Neutrophil (primary cell): ENCODE measurements around the gene HSF5.

Experiments used
- H3K27ac ChIP-seq: fragments of 200-600 bp; sonication (generic); 2 replicates; pipeline ENCODE4 v1.5.1; 2016; ENCODE audit warnings: mild to moderate bottlenecking, moderate library complexity
- H3K27me3 ChIP-seq: fragments of 200-600 bp; sonication (generic); 2 replicates; pipeline ENCODE4 v1.6.0; 2016; ENCODE audit warnings: mild to moderate bottlenecking
- H3K36me3 ChIP-seq: fragments of 200-600 bp; sonication (generic); 2 replicates; pipeline ENCODE4 v1.5.1; 2017
- H3K4me1 ChIP-seq, 2 experiments: fragments of 200-600 bp in 1 of 2; sonication (generic) in 1 of 2; 1 replicate in 1 of 2; 2 replicates in 1 of 2; pipeline versions ENCODE4 v1.5.1 to v1.6.1; 2013 to 2016; ENCODE audit warnings: low read depth in 1 of 2, low read length in 1 of 2, mild to moderate bottlenecking in 1 of 2, moderate library complexity in 1 of 2; ENCODE audit not compliant: control insufficient read depth in 1 of 2, insufficient read depth in 1 of 2
- H3K4me3 ChIP-seq, 2 experiments: fragments of 200-600 bp in 1 of 2; sonication (generic) in 1 of 2; 1 replicate in 1 of 2; 2 replicates in 1 of 2; pipeline ENCODE4 v1.5.1; 2013 to 2016; ENCODE audit warnings: low read depth in 1 of 2, low read length in 1 of 2, mild to moderate bottlenecking in 1 of 2, moderate library complexity in 1 of 2
- H3K9me3 ChIP-seq: fragments of 200-600 bp; sonication (generic); 2 replicates; pipeline ENCODE4 v1.5.1; 2016
- TF ChIP-seq, protein P1 (sequence below): fragments of 200-600 bp; sonication (generic); IDR thresholded peaks from 2 replicates; pipeline ENCODE4 v1.5.1; 2016; ENCODE audit warnings: antibody characterized with exemption

HSF5 gene

DNA sequence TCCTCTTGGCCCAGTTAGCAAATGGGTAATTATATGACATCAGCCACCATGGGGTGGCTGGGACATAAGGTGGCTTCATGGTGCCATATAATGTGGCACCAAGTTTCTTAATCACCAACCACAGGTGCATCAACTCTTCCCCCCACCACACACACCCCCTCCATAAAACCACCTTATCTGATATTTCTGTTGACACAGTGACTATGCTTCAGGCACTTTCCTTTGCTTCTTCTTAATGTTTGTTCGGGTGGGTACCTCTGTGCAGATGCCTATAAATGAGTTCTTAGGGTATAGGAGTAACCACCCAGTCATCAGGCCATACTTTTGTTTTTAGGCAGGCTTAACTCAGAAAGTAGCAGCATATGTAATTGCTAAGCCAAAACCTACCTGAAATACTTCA, 100.4 kb downstream of the HSF5 start:
- no peak overlapping the region for H3K4me3 ChIP-seq
- H3K27me3 ChIP-seq: no peaks in the 10 kb centered on the region
- TF ChIP-seq, protein P1, sequence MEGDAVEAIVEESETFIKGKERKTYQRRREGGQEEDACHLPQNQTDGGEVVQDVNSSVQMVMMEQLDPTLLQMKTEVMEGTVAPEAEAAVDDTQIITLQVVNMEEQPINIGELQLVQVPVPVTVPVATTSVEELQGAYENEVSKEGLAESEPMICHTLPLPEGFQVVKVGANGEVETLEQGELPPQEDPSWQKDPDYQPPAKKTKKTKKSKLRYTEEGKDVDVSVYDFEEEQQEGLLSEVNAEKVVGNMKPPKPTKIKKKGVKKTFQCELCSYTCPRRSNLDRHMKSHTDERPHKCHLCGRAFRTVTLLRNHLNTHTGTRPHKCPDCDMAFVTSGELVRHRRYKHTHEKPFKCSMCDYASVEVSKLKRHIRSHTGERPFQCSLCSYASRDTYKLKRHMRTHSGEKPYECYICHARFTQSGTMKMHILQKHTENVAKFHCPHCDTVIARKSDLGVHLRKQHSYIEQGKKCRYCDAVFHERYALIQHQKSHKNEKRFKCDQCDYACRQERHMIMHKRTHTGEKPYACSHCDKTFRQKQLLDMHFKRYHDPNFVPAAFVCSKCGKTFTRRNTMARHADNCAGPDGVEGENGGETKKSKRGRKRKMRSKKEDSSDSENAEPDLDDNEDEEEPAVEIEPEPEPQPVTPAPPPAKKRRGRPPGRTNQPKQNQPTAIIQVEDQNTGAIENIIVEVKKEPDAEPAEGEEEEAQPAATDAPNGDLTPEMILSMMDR: no peak
- no peaks in the 10 kb centered on the region for H3K9me3 ChIP-seq
- no peaks in the 10 kb centered on the region for H3K36me3 ChIP-seq
- peaks cover 0 to 6% of the 10 kb centered on the region in 2 experiments for H3K4me1 ChIP-seq
- no peak overlapping the region for H3K27ac ChIP-seq

DNA sequence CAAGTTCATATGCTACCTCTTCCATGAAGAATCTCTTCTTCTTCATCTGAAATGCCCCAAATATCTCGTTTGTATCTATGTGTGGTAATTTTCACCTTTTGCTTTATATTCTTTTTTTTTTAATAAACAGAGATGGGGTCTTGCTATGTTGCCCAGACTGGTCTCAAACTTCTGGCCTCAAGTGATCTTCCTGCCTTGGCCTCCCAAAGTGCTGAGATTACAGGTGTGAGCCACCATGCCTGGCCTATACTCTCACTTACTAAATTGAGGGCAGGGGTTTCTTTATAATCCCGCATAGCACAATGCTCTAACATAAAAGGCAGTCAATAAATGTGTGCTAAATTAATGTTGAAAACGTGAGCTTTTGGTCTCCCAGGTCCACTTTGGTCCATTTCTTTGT, 101.5 kb downstream of the HSF5 start:
- no peaks in the 10 kb centered on the region for H3K36me3 ChIP-seq
- no peak overlapping the region for H3K4me3 ChIP-seq
- H3K9me3 ChIP-seq: no peaks in the 10 kb centered on the region
- no peaks in the 10 kb centered on the region for H3K27me3 ChIP-seq
- H3K4me1 ChIP-seq: peaks cover 0 to 6% of the 10 kb centered on the region in 2 experiments
- no peak overlapping the region for H3K27ac ChIP-seq
- TF ChIP-seq, protein P1: no peak

DNA sequence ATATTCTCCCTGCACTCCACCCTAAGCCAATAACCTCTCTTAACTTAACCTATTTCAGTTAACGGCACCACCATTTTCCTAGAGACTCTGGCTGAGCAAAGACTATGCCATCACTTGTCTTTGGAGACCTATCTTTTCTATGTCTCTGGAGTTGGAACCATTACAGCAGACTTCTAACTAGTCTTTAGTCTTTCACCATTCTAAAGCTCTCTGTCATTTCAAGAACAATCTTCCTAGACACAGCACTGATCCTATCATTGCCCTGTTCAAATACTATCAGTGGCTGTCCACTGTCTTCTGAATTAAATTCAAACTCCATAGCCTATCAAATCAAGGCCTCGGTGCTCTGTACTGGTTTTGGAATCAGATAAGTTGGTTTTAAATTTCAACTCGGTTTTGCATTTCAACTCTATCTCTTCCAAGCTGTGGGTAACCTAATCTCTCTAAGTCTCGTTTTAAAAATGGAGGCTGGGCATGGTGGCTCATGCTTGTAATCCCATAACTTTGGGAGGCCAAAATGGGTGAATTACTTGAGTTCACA, 102.8 kb downstream of the HSF5 start:
- peaks cover 0 to 6% of the 10 kb centered on the region in 2 experiments for H3K4me1 ChIP-seq
- H3K9me3 ChIP-seq: no peaks in the 10 kb centered on the region
- TF ChIP-seq, protein P1: no peak
- H3K27me3 ChIP-seq: no peaks in the 10 kb centered on the region
- no peak overlapping the region for H3K27ac ChIP-seq
- H3K36me3 ChIP-seq: no peaks in the 10 kb centered on the region
- no peak overlapping the region for H3K4me3 ChIP-seq

DNA sequence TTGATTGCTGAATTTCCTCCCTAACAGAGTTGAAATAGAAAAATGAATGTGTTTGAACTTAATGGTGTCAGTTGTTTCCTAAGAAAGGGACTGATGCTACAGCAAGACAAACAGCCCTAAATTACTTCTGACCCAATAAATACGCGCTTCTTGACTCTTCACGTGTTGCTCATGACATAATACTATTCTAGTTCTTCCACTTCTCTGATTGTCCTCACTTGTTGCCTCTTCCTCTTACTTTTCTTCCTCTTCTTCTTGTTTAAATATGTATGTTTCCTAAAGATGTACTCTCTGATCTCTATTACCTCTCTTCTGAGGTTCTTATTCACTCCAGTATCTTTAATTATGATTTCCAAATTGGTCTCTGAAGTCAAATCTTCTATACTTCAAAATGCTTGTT, 103.3 kb downstream of the HSF5 start:
- no peak overlapping the region for H3K27ac ChIP-seq
- no peak overlapping the region for H3K4me3 ChIP-seq
- H3K9me3 ChIP-seq: no peaks in the 10 kb centered on the region
- H3K27me3 ChIP-seq: no peaks in the 10 kb centered on the region
- H3K4me1 ChIP-seq: peaks cover 0 to 6% of the 10 kb centered on the region in 2 experiments
- no peaks in the 10 kb centered on the region for H3K36me3 ChIP-seq
- TF ChIP-seq, protein P1: no peak

DNA sequence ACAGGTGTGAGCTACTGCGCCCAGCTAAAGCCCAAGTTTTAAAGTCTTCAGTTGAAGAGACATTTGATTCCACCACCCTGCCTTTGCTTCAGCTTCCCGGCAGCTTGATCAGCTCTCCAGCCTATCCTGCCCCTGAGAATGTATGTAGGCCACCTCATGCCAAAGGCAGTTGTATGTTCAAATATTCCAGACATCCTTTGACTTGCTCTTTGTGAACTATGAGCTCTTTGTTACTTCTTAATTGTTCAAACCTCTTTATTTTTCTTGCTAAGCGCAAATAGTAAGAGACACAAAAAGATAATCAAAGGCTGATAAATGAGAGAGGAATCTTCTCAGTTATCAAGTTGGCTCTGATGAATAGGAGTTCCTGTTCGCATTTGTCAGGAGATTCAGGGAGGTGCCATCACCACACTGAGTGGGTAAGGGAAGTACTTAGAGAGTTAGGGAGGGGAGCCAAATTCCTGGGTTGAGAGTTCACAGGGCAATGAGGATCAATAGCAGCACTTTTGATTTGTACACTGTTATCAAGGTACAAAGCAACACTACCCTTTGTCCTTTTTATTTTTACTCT, 104.2 kb downstream of the HSF5 start:
- TF ChIP-seq, protein P1: no peak
- Histone ChIP-seq H3K27me3 (no peaks in the 10 kb centered on the region), H3K4me1 (peaks cover 0 to 4% of the 10 kb centered on the region in 2 experiments), H3K9me3 (no peaks in the 10 kb centered on the region), H3K36me3 (no peaks in the 10 kb centered on the region), H3K4me3 (no peak overlapping the region), H3K27ac (no peak overlapping the region)
